Glomerular endothelial cell (primary cell): ENCODE data around the gene OTOP1. TPM values are rescaled to one million over a fixed set of nuclear protein-coding genes. Genes with fewer than 3 reads are reported as not detected.
"Not testable (repeated sequence)": the region's sequence is repeated elsewhere in the genome, so short reads cannot be mapped to it uniquely, and the experiment has no call there.

Experiments used
- DNase-seq: peaks from one replicate; pipeline ENCODE4 v3.0.0-alpha.2; 2011; ENCODE audit warnings: low read depth, low spot score; ENCODE audit errors: extremely low read depth
- total RNA-seq: library from RNA; depleted of rRNA; stranded (reverse); fragments of >200 nt; gene quantifications from 2 replicates; pipeline ENCODE4 v1.2.3, GENCODE V29; 2015

OTOP1 gene, protein sequence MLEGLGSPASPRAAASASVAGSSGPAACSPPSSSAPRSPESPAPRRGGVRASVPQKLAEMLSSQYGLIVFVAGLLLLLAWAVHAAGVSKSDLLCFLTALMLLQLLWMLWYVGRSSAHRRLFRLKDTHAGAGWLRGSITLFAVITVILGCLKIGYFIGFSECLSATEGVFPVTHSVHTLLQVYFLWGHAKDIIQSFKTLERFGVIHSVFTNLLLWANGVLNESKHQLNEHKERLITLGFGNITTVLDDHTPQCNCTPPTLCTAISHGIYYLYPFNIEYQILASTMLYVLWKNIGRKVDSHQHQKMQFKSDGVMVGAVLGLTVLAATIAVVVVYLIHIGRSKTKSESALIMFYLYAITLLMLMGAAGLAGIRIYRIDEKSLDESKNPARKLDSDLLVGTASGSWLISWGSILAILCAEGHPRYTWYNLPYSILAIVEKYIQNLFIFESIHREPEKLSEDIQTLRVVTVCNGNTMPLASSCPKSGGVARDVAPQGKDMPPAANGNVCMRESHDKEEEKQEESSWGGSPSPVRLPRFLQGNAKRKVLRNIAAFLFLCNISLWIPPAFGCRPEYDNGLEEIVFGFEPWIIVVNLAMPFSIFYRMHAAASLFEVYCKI
- not detected in 2 replicates for total RNA-seq

DNA sequence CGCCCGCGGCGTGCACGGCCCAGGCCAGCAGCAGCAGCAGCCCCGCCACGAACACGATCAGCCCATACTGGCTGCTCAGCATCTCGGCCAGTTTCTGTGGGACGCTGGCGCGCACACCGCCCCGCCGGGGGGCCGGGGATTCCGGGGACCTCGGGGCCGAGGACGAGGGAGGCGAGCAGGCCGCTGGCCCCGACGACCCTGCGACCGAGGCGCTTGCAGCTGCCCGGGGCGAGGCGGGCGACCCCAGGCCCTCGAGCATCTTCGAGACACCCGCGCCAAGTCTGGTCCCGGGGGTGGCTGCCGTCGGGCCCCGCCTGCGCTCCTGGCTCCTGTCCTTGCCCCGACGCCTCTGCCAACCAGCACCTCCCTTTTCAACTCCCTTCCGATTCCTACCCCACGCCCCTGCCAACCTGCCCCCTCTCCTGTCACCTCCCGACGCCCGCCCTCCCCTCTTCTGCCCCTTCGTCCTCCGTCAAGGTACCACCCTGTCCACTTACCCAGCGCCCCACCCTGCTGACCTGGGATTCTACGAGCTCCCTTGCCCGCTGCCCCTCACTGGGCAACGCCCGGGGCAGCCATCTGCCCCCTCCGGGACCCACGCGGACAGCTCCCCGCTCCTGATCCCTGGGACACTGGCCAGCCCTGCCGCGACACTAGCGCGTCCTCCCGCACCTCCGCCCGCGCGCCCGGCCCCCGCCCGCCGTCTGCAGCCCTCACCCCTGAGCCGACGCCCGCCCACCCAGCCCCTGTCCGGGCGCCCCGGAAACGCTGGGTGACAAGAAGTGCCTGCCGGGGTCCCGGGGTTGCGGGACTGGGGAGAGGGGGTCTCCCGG lies at the start of gene OTOP1:
Gene OTOP1, minus strand, starts transcription at position 324 of the 833 bp plus-strand sequence. Its CDS starts 65 bp downstream, at position 259.
- DNase-seq, result no peak

- no peak for DNase-seq
Observed at GRCh38 chr4:4274226-4274625, 47.5 kb upstream of the OTOP1 start.

- no peak for DNase-seq
Observed at GRCh38 chr4:4271912-4272311, 45.2 kb upstream of the OTOP1 start.

DNA sequence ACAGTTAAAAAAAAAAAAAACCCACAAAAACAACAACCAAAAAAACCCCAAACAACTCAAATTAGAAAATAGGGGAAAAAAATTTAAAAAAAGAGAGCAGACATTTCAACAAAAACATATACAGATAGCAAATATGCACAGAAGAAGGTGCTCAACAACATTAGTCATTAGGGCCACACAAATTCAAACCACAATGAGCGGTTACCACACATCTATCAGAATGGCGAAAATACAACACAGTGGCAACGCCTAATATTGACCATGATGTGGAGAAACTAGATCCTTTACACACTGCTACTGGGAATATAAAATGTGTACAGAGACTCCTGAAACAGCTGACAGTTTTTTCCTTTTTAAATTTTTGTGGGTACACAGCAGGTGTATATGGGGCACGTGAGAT lies 43.8 kb upstream of the OTOP1 start:
- DNase-seq, result no peak

GRCh38 chr4:4269856-4270255 lies 43.1 kb upstream of the OTOP1 start:
- no peak for DNase-seq

DNA sequence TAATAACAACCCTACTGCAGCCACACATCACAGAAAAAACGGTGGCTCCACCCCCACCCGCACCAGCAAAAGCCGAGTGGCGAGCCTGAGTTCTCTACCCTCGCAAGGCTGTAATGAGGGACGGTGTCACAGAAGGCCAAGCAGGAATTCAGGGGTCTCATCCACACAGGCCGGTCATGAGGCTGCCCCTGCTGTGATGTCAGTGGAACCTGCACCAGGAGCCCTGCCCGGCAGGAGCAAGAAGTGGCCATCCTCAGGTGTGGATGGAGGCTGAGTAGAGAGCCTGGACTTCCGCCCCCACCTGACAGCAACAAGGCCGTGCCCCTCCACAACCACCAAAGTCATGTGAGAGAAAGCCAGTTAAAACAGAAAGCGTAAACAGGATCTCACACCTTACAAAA lies 42.6 kb upstream of the OTOP1 start:
- no peak for DNase-seq

DNA sequence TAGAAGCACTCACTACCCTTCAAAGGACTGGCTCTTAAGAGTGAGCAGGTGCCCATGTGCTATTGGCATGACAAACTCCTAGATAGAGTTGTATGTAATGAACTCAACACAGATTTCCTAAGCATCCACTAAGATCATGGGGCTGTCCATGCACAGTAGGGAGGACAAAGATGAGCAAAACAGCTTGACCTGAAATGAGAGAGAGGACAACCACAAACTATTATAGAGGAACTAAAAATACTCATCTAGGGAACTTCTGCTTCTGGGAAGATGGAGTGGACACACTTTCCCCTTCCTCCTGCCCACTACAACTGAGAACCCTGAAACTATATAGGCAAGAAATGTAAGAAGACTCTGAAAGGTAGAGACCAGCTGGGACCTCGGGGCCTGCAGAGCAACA lies 42.0 kb upstream of the OTOP1 start:
- DNase-seq, result no peak

DNA sequence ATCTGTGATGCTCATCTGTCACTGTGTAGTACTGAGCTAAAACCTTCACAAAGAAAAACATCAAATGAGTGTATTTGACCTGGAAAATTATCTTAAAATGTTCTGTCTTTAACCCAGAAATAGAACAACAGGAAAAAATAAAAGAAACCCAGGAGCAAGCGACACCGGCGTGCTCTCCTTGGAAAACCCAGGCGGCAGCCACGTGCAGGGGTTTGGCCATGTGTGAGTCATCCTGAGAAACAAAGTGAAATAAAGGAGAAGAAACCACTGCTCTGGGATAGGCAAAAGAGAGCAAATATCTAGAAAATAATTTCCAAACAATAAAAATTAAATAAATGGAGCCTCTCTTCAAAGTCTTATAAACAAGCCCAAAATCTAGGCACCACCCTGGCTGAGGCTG lies 41.3 kb upstream of the OTOP1 start:
- DNase-seq, result no peak

GRCh38 chr4:4260185-4260751 lies 33.5 kb upstream of the OTOP1 start:
- no peak for DNase-seq

GRCh38 chr4:4259484-4260100 lies 32.9 kb upstream of the OTOP1 start:
- no peak for DNase-seq

DNA sequence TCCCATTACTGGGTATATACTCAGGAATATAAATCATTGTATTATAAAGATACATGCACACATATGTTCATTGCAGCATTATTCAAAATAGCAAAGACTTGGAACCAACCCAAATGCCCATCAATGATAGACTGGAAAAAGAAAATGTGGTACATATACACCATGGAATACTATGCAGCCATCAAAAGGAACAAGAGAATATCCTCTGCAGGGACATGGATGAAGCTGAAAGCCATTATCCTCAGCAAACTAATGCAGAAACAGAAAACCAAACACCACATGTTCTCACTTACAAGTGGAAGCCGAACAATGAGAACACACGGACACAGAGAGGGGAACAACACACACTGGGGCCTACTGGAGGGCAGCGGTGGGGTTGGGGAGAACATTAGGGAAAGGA lies 31.0 kb upstream of the OTOP1 start:
- DNase-seq, result not testable (repeated sequence)

DNA sequence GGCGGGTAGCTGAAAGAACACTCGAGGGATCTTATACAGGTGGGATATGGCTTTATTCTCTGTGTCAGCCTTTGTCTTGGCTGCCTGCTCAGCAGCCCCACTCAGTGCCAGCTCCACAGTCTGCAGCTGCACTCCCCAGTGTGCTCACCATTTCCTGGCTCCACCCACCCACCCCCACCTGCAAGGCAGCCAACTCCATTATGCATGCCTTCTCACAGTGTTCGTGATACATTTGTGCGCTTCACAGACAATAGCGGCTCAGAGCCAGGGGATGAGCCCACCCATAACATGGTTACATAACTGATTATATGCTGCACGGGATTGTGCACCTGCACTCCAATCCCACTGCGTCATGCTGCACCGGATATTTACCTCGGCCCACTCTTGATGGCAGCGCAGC lies 30.1 kb upstream of the OTOP1 start:
- no peak for DNase-seq

GRCh38 chr4:4254666-4255065 lies 27.9 kb upstream of the OTOP1 start:
- no peak for DNase-seq

DNA sequence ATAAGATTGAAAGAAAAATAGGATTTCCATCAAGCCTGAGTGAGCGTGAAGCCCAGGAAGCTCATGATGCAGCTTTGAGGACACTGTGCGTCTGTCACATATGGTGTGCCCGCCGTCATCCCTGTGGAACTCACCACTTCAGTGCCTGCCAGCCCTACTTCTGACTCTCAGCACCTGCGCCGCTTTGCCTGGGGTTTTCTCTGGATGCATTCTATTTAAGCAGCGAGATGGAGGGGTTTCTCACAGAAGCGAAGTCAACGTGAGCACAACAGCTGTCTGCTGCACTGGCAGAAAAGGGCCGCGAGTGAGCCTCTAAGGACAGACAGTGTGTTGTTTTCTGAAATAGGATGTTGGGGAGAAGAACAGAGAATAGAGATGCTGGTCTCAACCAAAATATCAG lies 27.5 kb upstream of the OTOP1 start:
- no peak for DNase-seq

DNA sequence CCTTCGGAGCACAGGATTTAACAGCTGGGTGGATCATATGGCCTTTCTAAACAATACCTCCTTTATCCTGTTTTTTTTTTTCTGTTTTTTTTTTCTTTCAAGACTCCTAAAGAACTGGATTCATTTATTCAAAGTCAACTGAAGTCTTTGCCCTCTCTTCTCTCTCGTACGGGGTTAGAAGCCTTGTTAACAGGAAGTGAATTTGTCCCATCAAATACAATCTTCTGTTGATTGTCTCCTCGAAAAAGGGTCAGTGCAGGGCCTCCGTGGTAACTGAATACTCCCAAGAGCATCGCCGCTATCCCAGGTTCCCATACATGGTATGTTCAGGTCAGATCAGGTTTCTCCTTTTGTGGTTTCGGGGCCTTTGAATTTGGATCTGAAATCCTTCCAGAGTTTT lies 23.1 kb upstream of the OTOP1 start:
- DNase-seq, result no peak

- not testable (repeated sequence) for DNase-seq
Observed at GRCh38 chr4:4249342-4249741, 22.6 kb upstream of the OTOP1 start.

GRCh38 chr4:4248885-4249203 lies 22.1 kb upstream of the OTOP1 start:
- no peak for DNase-seq

- no peak for DNase-seq
Observed at GRCh38 chr4:4248029-4248884, 21.5 kb upstream of the OTOP1 start, which contains the start of gene TMEM128. TMEM128 (minus strand) TSS chr4:4248223; CDS start chr4:4248202, 21 bp downstream.

- no peak for DNase-seq
Observed at GRCh38 chr4:4247696-4248028, 20.9 kb upstream of the OTOP1 start.

DNA sequence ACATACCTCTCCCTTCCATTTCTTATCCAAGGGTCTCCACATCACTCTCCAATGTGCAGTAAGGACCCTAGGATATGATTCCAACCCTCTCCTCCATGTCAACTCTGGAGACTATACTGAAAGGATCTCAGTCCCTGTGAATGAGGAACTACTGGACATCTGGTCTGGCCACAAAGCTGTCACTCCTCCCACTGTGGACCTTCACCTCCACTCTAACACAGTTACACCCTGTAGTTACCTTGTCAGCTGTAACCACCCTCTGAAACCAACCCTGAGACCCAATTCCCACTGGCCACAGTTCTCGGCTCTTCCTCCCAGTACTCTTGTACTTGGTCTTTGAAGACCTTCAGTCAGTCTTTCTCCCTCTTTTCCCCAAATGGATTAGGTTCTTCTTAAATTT lies 18.4 kb upstream of the OTOP1 start:
- DNase-seq, result no peak
